H9 (cell line): ENCODE results near the gene RAVER1. TPM values are rescaled to one million over a fixed set of nuclear protein-coding genes. Genes with fewer than 3 reads are reported as not detected.

ENCODE experiments used
- DNase-seq: peaks from one replicate; pipeline ENCODE4 v3.0.0-alpha.2; 2017
- H2AFZ ChIP-seq: one replicate; pipeline ENCODE4 v1.6.1; 2013; ENCODE audit warnings: mild to moderate bottlenecking, low read length, control low read depth, moderate library complexity
- H2AK5ac ChIP-seq: 2 replicates; pipeline ENCODE4 v1.6.1; 2013; ENCODE audit warnings: low read length, control low read depth, mixed read lengths; ENCODE audit not compliant: insufficient read length
- H2BK120ac ChIP-seq: one replicate; pipeline ENCODE4 v1.6.1; 2013; ENCODE audit warnings: low read depth, mild to moderate bottlenecking, low read length, control low read depth, inconsistent platforms; ENCODE audit not compliant: poor library complexity, severe bottlenecking
- H2BK12ac ChIP-seq: 2 replicates; pipeline ENCODE4 v1.6.1; 2013; ENCODE audit warnings: low read length, control low read depth, mixed read lengths, low read depth; ENCODE audit not compliant: insufficient read length
- H2BK15ac ChIP-seq: 2 replicates; pipeline ENCODE4 v1.6.1; 2013; ENCODE audit warnings: low read depth, low read length, control low read depth
- H2BK20ac ChIP-seq: one replicate; pipeline ENCODE4 v1.6.1; 2013; ENCODE audit warnings: low read depth, mild to moderate bottlenecking, low read length, control low read depth, inconsistent platforms; ENCODE audit not compliant: poor library complexity, severe bottlenecking
- H2BK5ac ChIP-seq: 2 replicates; pipeline ENCODE4 v1.6.1; 2013; ENCODE audit warnings: low read length, control low read depth, mixed read lengths; ENCODE audit not compliant: insufficient read length
- H3K14ac ChIP-seq: 2 replicates; pipeline ENCODE4 v1.6.1; 2013; ENCODE audit warnings: low read length, control low read depth; ENCODE audit not compliant: insufficient read depth
- H3K18ac ChIP-seq: 2 replicates; pipeline ENCODE4 v1.6.1; 2013; ENCODE audit warnings: low read depth, mild to moderate bottlenecking, mixed read lengths, low read length, control low read depth; ENCODE audit not compliant: insufficient read length
- H3K23ac ChIP-seq: 2 replicates; pipeline ENCODE4 v1.6.1; 2013; ENCODE audit warnings: low read length, control low read depth, mixed read lengths, low read depth; ENCODE audit not compliant: insufficient read length
- H3K23me2 ChIP-seq: 2 replicates; pipeline ENCODE4 v1.6.1; 2013; ENCODE audit warnings: low read depth, mild to moderate bottlenecking, mixed read lengths, low read length, control low read depth; ENCODE audit not compliant: insufficient read length, poor library complexity, severe bottlenecking
- H3K27ac ChIP-seq: 2 replicates; pipeline ENCODE4 v1.5.1; 2013; ENCODE audit warnings: low read length, control low read depth, mixed read lengths, low read depth; ENCODE audit not compliant: insufficient read length
- H3K27me3 ChIP-seq: 2 replicates; pipeline ENCODE4 v1.6.1; 2013; ENCODE audit warnings: low read length, control low read depth, inconsistent platforms; ENCODE audit not compliant: insufficient read depth
- H3K4ac ChIP-seq: 2 replicates; pipeline ENCODE4 v1.6.1; 2013; ENCODE audit warnings: low read depth, mild to moderate bottlenecking, control low read depth, inconsistent platforms, low read length, moderate library complexity
- H3K4me1 ChIP-seq: 2 replicates; pipeline ENCODE4 v1.6.1; 2013; ENCODE audit warnings: low read length, control low read depth, inconsistent platforms; ENCODE audit not compliant: insufficient read depth
- H3K4me2 ChIP-seq: 2 replicates; pipeline ENCODE4 v1.6.1; 2013; ENCODE audit warnings: low read length, control low read depth, mixed read lengths; ENCODE audit not compliant: insufficient read length, insufficient read depth
- H3K56ac ChIP-seq: 2 replicates; pipeline ENCODE4 v1.6.1; 2013; ENCODE audit warnings: low read depth, mild to moderate bottlenecking, mixed read lengths, low read length, control low read depth; ENCODE audit not compliant: insufficient read length
- H3K79me1 ChIP-seq: 2 replicates; pipeline ENCODE4 v1.6.1; 2013; ENCODE audit warnings: low read depth, mild to moderate bottlenecking, moderate library complexity, low read length, control low read depth, inconsistent platforms; ENCODE audit not compliant: insufficient read depth, poor library complexity, severe bottlenecking
- H3K79me2 ChIP-seq: 2 replicates; pipeline ENCODE4 v1.6.1; 2013; ENCODE audit warnings: low read length, control low read depth, inconsistent platforms; ENCODE audit not compliant: insufficient read depth
- H3K9ac ChIP-seq: 2 replicates; pipeline ENCODE4 v1.6.1; 2013; ENCODE audit warnings: low read length, control low read depth, mixed read lengths; ENCODE audit not compliant: insufficient read length; ENCODE audit errors: extremely low read depth
- H3K9me3 ChIP-seq: one replicate; pipeline ENCODE4 v1.6.1; 2013; ENCODE audit warnings: low read depth, low read length, inconsistent platforms; ENCODE audit not compliant: control insufficient read depth
- H3T11ph ChIP-seq: one replicate; pipeline ENCODE4 v1.6.1; 2013; ENCODE audit warnings: mild to moderate bottlenecking, low read length, control low read depth, inconsistent platforms
- H4K20me1 ChIP-seq: one replicate; pipeline ENCODE4 v1.6.1; 2013; ENCODE audit not compliant: control insufficient read depth, insufficient read length, insufficient read depth
- H4K5ac ChIP-seq: 2 replicates; pipeline ENCODE4 v1.6.1; 2013; ENCODE audit warnings: low read depth, mild to moderate bottlenecking, mixed read lengths, low read length, control low read depth; ENCODE audit not compliant: insufficient read length
- H4K8ac ChIP-seq: replicated peaks from 2 replicates; pipeline ENCODE4 v1.6.1; 2013; ENCODE audit warnings: low read length, control low read depth, mixed read lengths, low read depth; ENCODE audit not compliant: insufficient read length
- H4K91ac ChIP-seq: 2 replicates; pipeline ENCODE4 v1.6.1; 2013; ENCODE audit warnings: low read depth, mild to moderate bottlenecking, moderate library complexity, mixed read lengths, low read length, control low read depth; ENCODE audit not compliant: insufficient read length
- H3K27ac Mint-ChIP-seq, 3 experiments: 2 replicates in 2 of 3; 3 replicates in 1 of 3; pipeline ENCODE4 v1.8.0; 2020 to 2021; ENCODE audit warnings: mixed read lengths in 3 of 3, mild to moderate bottlenecking in 1 of 3, moderate library complexity in 1 of 3
- H3K27me3 Mint-ChIP-seq: 2 replicates; pipeline ENCODE4 v1.8.0; 2021; ENCODE audit warnings: low read depth, mild to moderate bottlenecking, moderate library complexity, mixed read lengths
- H3K36me3 Mint-ChIP-seq, 3 experiments: 2 replicates in 2 of 3; 3 replicates in 1 of 3; pipeline ENCODE4 v1.8.0; 2020 to 2021; ENCODE audit warnings: low read depth in 3 of 3, mixed read lengths in 3 of 3; ENCODE audit not compliant: insufficient read depth in 1 of 3
- H3K4me1 Mint-ChIP-seq, 2 experiments: 2 replicates each; pipeline ENCODE4 v1.8.0; 2020; ENCODE audit warnings: mixed read lengths in 2 of 2
- H3K4me3 Mint-ChIP-seq, 2 experiments: 2 replicates in 1 of 2; 3 replicates in 1 of 2; pipeline ENCODE4 v1.8.0; 2020 to 2021; ENCODE audit warnings: mild to moderate bottlenecking in 2 of 2, mixed read lengths in 2 of 2, moderate library complexity in 1 of 2
- H3K9me3 Mint-ChIP-seq, 2 experiments: 2 replicates in 1 of 2; 3 replicates in 1 of 2; pipeline ENCODE4 v1.8.0; 2020; ENCODE audit warnings: mild to moderate bottlenecking in 2 of 2, mixed read lengths in 2 of 2, moderate library complexity in 1 of 2
- WGBS: extraction: QIAGEN DNeasy Blood & Tissue Kit; methylation state at CpG from one replicate; pipeline ENCODE4 v1.1.7; 2013; ENCODE audit warnings: missing lambda C conversion rate, low lambda C conversion rate, mixed read lengths; ENCODE audit not compliant: insufficient read length; ENCODE audit errors: extremely low coverage; 5-methylcytosine and 5-hydroxymethylcytosine counted together
- total RNA-seq: library from RNA; stranded (reverse); gene quantifications from 2 replicates; pipeline ENCODE4 v1.2.1, GENCODE V29; 2021
- TF ChIP-seq, protein P1 (sequence below): fragments of 200-600 bp; sonication (generic); conservative IDR thresholded peaks from 3 replicates; pipeline ENCODE4 v1.8.0; 2021; ENCODE audit warnings: antibody characterized with exemption, mild to moderate bottlenecking

RAVER1 gene
- total RNA-seq, 1 experiment from 2014 or later, result 74.7 TPM

DNA sequence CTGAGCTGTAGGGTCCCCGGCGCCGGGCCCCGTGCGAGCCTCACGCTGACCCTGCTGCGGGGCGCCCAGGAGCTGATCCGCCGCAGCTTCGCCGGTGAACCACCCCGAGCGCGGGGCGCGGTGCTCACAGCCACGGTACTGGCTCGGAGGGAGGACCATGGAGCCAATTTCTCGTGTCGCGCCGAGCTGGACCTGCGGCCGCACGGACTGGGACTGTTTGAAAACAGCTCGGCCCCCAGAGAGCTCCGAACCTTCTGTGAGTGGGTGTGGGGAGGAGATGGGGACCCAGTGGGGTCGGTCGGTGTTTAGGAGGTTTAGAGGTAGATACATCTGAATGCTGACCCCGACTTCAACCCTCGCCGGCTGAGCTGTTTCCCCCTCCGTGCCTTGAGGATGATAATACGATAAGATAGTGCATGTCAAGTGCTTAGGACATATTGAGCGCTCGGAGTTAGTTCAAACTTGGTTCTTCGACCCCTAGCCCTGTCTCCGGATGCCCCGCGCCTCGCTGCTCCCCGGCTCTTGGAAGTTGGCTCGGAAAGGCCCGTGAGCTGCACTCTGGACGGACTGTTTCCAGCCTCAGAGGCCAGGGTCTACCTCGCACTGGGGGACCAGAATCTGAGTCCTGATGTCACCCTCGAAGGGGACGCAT, 41.6 kb downstream of the RAVER1 start:
- H3K27me3 Mint-ChIP-seq, result peaks cover 99% of the 10 kb centered on the region
- peaks cover 17 to 48% of the 10 kb centered on the region in 2 experiments for H3K4me1 Mint-ChIP-seq
- Histone ChIP-seq H3K18ac (no peak overlapping the region), H3K79me1 (no peaks in the 10 kb centered on the region), H2AK5ac (no peak overlapping the region), H3K4ac (no peak overlapping the region), H3T11ph (no peak overlapping the region), H4K91ac (no peak overlapping the region), H3K4me2 (peak overlapping the region; percentile 92), H3K56ac (no peak overlapping the region), H2BK20ac (no peak overlapping the region), H3K23me2 (peaks cover 47% of the 10 kb centered on the region), H3K27me3 (peaks cover 68% of the 10 kb centered on the region), H2BK15ac (no peak overlapping the region), H2BK120ac (no peak overlapping the region), H3K4me1 (no peaks in the 10 kb centered on the region; the same call in 1 of the 2 replicates), H3K14ac (no peak overlapping the region), H4K5ac (no peak overlapping the region), H3K79me2 (no peaks in the 10 kb centered on the region), H4K8ac (no peak overlapping the region), H3K23ac (no peak overlapping the region), H3K9me3 (no peaks in the 10 kb centered on the region), H2AFZ (no peak overlapping the region), H3K9ac (no peak overlapping the region), H2BK5ac (no peak overlapping the region), H4K20me1 (no peaks in the 10 kb centered on the region), H3K27ac (no peak overlapping the region), H2BK12ac (no peak overlapping the region)
- H3K36me3 Mint-ChIP-seq, result no peaks in the 10 kb centered on the region; a peak in 3 of 7 replicates
- peak overlapping the region; percentile 59 to 92 for H3K4me3 Mint-ChIP-seq
- WGBS, result no CpG with 5 or more reads among the region's 49 CpGs
- TF ChIP-seq, protein P1, sequence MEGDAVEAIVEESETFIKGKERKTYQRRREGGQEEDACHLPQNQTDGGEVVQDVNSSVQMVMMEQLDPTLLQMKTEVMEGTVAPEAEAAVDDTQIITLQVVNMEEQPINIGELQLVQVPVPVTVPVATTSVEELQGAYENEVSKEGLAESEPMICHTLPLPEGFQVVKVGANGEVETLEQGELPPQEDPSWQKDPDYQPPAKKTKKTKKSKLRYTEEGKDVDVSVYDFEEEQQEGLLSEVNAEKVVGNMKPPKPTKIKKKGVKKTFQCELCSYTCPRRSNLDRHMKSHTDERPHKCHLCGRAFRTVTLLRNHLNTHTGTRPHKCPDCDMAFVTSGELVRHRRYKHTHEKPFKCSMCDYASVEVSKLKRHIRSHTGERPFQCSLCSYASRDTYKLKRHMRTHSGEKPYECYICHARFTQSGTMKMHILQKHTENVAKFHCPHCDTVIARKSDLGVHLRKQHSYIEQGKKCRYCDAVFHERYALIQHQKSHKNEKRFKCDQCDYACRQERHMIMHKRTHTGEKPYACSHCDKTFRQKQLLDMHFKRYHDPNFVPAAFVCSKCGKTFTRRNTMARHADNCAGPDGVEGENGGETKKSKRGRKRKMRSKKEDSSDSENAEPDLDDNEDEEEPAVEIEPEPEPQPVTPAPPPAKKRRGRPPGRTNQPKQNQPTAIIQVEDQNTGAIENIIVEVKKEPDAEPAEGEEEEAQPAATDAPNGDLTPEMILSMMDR, result no peak
- no peak overlapping the region; a peak in 1 of 7 replicates for H3K27ac Mint-ChIP-seq
- no peak for DNase-seq
- peaks cover 0 to 5% of the 10 kb centered on the region in 2 experiments; a peak in 3 of 5 replicates for H3K9me3 Mint-ChIP-seq
